HAP-1 (cell line): ENCODE data around the gene ATP10B.

ENCODE experiments used
- DNase-seq, 2 experiments: peaks; one replicate each; pipeline ENCODE4 v3.0.0-alpha.2; 2016 to 2020; ENCODE audit warnings: low spot score in 2 of 2
- H3K27me3 ChIP-seq: fragments of 250-450 bp; sonication (Bioruptor Pico); 2 replicates; pipeline ENCODE4 v1.5.1; 2020; ENCODE audit warnings: low read depth, mild to moderate bottlenecking, moderate library complexity
- H3K36me3 ChIP-seq: fragments of 250-450 bp; sonication (Bioruptor Pico); replicated peaks from 2 replicates; pipeline ENCODE4 v1.5.1; 2020; ENCODE audit warnings: mild to moderate bottlenecking
- H3K4me1 ChIP-seq: fragments of 250-450 bp; sonication (Bioruptor Pico); 2 replicates; pipeline ENCODE4 v1.5.1; 2020; ENCODE audit warnings: mild to moderate bottlenecking
- H3K4me3 ChIP-seq: fragments of 250-450 bp; sonication (Bioruptor Pico); 2 replicates; pipeline ENCODE4 v1.5.1; 2020; ENCODE audit warnings: mild to moderate bottlenecking, moderate library complexity
- H3K9me3 ChIP-seq: fragments of 250-450 bp; sonication (Bioruptor Pico); 2 replicates; pipeline ENCODE4 v1.5.1; 2020; ENCODE audit warnings: mild to moderate bottlenecking, moderate library complexity
- in situ Hi-C: fragments of 300-500 bp; cut with MboI; formaldehyde crosslinking; loops from 3 replicates; pipeline ENCODE4 v1.14.3; 2020; ENCODE audit warnings: low sequenced_read_pairs, inconsistent platforms, mixed read lengths

ATP10B gene

GRCh38 chr5:160793530-160793899 lies 58.5 kb downstream of the ATP10B start:
- DNase-seq = no peak
- no peaks in the 10 kb centered on the region for H3K36me3 ChIP-seq
- no peaks in the 10 kb centered on the region for H3K9me3 ChIP-seq
- in situ Hi-C loops = no loop called here
- H3K4me1 ChIP-seq = no peaks in the 10 kb centered on the region
- H3K4me3 ChIP-seq = no peak overlapping the region
- H3K27me3 ChIP-seq = peaks cover 2% of the 10 kb centered on the region; the same call in 1 of the 2 replicates

- in situ Hi-C loops = no loop called here
- DNase-seq = no peak
- Histone ChIP-seq H3K27me3 (peaks cover 2% of the 10 kb centered on the region; the same call in 1 of the 2 replicates), H3K9me3 (no peaks in the 10 kb centered on the region), H3K36me3 (no peaks in the 10 kb centered on the region), H3K4me1 (no peaks in the 10 kb centered on the region), H3K4me3 (no peak overlapping the region)
Measured at GRCh38 chr5:160792732-160793529, 59.1 kb downstream of the ATP10B start.

DNA sequence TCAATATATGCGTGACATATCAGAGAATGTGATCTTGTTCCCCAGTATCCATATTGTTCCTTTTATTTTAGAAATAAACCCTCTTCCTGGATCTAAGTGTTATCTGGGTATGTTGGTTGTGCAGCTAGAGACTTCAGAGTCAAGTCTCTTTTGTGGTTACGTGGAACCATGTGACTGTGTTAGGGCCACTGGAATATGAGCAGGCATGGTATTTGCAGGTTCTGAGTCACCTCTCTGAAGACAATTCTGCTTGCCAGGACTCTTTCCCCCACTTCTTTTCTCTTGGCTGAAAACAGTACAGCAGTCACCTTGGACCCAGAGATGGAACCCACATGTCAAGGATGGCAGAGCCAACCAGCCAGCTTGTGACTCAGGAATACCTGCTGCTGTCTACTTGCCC lies 59.7 kb downstream of the ATP10B start:
- in situ Hi-C loops = no loop called here
- Histone ChIP-seq H3K4me3 (no peak overlapping the region), H3K36me3 (no peaks in the 10 kb centered on the region), H3K9me3 (no peaks in the 10 kb centered on the region), H3K4me1 (no peaks in the 10 kb centered on the region), H3K27me3 (peaks cover 2% of the 10 kb centered on the region; the same call in 1 of the 2 replicates)
- DNase-seq = no peak

DNA sequence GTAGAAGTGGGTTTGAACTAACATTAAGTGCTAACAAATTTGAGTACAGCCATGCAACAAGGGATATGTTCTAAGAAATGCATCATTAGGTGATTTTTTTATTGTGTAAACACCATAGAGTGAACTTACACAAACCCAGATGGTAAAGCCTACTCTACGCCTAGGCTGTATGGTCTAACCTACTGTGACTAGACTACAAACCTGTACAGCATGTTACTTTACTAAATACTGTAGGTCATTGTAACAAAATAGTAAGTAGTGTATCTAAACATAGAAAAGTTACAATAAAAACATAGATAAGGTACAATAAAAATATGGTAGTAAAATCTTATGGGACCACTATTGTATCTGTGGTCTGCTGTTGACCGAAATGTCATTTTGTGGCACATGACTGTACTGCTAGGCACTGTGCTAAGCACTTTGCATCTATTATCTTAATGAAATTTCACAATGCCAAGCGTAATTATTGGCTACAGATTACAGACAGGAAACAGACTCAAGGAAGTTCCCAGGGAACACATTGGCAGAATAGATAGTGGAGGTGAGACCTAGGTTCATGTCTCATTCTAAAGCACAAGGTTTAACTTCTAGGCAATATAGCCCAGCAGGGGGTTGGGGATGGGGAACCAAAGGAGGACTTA lies 62.7 kb downstream of the ATP10B start:
- peaks cover 2% of the 10 kb centered on the region; the same call in 1 of the 2 replicates for H3K27me3 ChIP-seq
- in situ Hi-C loops = no loop called here
- no peak overlapping the region for H3K4me3 ChIP-seq
- H3K4me1 ChIP-seq = no peaks in the 10 kb centered on the region
- H3K9me3 ChIP-seq = no peaks in the 10 kb centered on the region
- no peak for DNase-seq
- H3K36me3 ChIP-seq = no peaks in the 10 kb centered on the region

DNA sequence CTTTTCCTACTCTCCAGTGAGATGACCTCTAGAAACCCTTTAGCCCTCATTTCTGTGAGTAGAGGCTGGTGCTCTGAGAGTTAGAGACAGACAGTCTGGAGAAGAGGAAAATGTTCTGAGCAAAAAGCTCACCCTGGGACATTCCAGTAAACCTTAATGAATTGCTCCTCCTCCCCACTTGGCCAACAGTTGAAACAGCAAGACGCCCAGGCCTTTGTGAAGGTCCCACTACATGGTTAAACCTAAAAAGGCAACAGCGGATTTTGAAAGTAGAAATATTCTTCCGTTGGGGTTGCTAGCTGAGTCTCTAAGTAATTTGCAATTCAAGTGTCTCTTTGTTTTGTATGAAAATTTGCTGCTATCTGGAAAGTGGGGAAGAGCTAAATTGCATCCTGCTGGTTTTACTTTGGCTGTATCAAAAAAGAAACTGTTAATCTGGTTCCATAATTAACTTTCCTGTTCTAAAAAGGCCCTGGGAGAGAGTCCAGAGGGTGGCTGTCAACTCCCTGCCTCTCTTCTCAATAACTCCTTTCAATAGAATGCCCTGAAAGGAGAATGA lies 63.8 kb downstream of the ATP10B start:
- no peak for DNase-seq
- H3K4me1 ChIP-seq = no peaks in the 10 kb centered on the region
- H3K27me3 ChIP-seq = no peaks in the 10 kb centered on the region
- in situ Hi-C loops = no loop called here
- no peaks in the 10 kb centered on the region for H3K36me3 ChIP-seq
- H3K9me3 ChIP-seq = no peaks in the 10 kb centered on the region
- H3K4me3 ChIP-seq = no peak overlapping the region

DNA sequence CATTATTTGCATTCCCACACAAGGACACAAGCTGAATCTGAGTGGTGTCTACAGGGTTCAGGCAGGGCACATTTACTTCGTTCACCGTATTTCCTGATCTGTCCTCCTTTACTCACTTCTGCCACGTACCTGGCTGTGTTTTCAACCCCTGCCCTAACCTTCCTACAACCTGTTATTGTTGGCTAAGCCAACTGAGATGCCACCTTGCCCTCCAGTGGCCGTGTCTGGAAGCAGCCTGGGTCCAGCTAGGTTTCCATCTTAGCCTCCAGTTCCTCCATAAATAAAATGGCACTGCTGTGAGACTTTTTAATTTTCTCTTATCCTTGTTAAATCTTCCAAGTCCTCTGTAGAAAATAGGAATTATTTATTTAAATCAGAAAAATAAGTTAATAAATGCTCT lies 64.8 kb downstream of the ATP10B start:
- peak in 1 of 2 experiments; percentile 43 for DNase-seq
- in situ Hi-C loops = no loop called here
- Histone ChIP-seq H3K27me3 (no peaks in the 10 kb centered on the region), H3K9me3 (no peaks in the 10 kb centered on the region), H3K4me1 (no peaks in the 10 kb centered on the region), H3K36me3 (no peaks in the 10 kb centered on the region), H3K4me3 (no peak overlapping the region)

GRCh38 chr5:160774666-160775315 lies 77.2 kb downstream of the ATP10B start:
- Histone ChIP-seq H3K36me3 (no peaks in the 10 kb centered on the region), H3K27me3 (no peaks in the 10 kb centered on the region), H3K9me3 (no peaks in the 10 kb centered on the region), H3K4me3 (no peak overlapping the region), H3K4me1 (no peaks in the 10 kb centered on the region)
- DNase-seq = no peak
- in situ Hi-C loops = no loop called here

- H3K4me3 ChIP-seq = no peak overlapping the region
- H3K4me1 ChIP-seq = no peaks in the 10 kb centered on the region
- H3K9me3 ChIP-seq = no peaks in the 10 kb centered on the region
- in situ Hi-C loops = no loop called here
- no peaks in the 10 kb centered on the region for H3K27me3 ChIP-seq
- H3K36me3 ChIP-seq = no peaks in the 10 kb centered on the region
- DNase-seq = no peak
Measured at GRCh38 chr5:160773646-160774410, 78.2 kb downstream of the ATP10B start.

GRCh38 chr5:160772854-160773253 lies 79.2 kb downstream of the ATP10B start:
- no peaks in the 10 kb centered on the region for H3K9me3 ChIP-seq
- no peaks in the 10 kb centered on the region for H3K4me1 ChIP-seq
- DNase-seq = no peak
- no peaks in the 10 kb centered on the region for H3K27me3 ChIP-seq
- no peak overlapping the region for H3K4me3 ChIP-seq
- in situ Hi-C loops = no loop called here
- H3K36me3 ChIP-seq = no peaks in the 10 kb centered on the region

- Histone ChIP-seq H3K9me3 (no peaks in the 10 kb centered on the region), H3K4me1 (no peaks in the 10 kb centered on the region), H3K4me3 (no peak overlapping the region), H3K36me3 (no peaks in the 10 kb centered on the region), H3K27me3 (no peaks in the 10 kb centered on the region)
- in situ Hi-C loops = no loop called here
- no peak for DNase-seq
Measured at GRCh38 chr5:160770718-160771117, 81.3 kb downstream of the ATP10B start.

- no peaks in the 10 kb centered on the region for H3K9me3 ChIP-seq
- in situ Hi-C loops = no loop called here
- H3K27me3 ChIP-seq = no peaks in the 10 kb centered on the region
- no peaks in the 10 kb centered on the region for H3K36me3 ChIP-seq
- no peaks in the 10 kb centered on the region for H3K4me1 ChIP-seq
- no peak overlapping the region for H3K4me3 ChIP-seq
- no peak for DNase-seq
Measured at GRCh38 chr5:160769301-160769700, 82.7 kb downstream of the ATP10B start.

GRCh38 chr5:160767062-160767461 lies 84.9 kb downstream of the ATP10B start:
- DNase-seq = no peak
- H3K4me1 ChIP-seq = no peaks in the 10 kb centered on the region
- no peaks in the 10 kb centered on the region for H3K36me3 ChIP-seq
- in situ Hi-C loops = no loop called here
- H3K4me3 ChIP-seq = no peak overlapping the region
- no peaks in the 10 kb centered on the region for H3K9me3 ChIP-seq
- no peaks in the 10 kb centered on the region for H3K27me3 ChIP-seq

DNA sequence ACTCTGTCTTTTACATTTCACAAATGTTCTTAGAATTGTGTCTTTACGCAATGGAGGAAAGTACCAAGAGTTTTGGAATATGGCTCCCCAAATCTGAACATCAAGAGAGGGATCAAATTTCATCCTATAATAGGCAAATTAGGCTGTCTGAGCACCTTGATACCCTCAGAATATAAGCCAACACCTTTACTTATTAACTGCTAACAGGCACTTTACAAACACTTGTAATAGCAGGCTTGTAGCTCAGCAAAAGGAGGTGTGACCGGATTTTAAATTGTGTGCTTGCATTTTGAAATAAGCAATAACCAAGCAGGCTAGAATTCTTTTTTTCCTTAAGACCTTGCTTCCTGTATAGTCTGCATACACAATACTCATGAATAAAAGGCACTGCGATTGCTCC lies 92.0 kb downstream of the ATP10B start:
- H3K4me3 ChIP-seq = no peak overlapping the region
- no peaks in the 10 kb centered on the region for H3K27me3 ChIP-seq
- no peaks in the 10 kb centered on the region for H3K36me3 ChIP-seq
- H3K4me1 ChIP-seq = no peaks in the 10 kb centered on the region
- in situ Hi-C loops = no loop called here
- H3K9me3 ChIP-seq = no peaks in the 10 kb centered on the region
- DNase-seq = no peak
